ENCODE results near the gene SS18L1.
"Not testable (repeated sequence)": the region's sequence is repeated elsewhere in the genome, so short reads cannot be mapped to it uniquely, and the experiment has no call there.

SS18L1 gene

DNA sequence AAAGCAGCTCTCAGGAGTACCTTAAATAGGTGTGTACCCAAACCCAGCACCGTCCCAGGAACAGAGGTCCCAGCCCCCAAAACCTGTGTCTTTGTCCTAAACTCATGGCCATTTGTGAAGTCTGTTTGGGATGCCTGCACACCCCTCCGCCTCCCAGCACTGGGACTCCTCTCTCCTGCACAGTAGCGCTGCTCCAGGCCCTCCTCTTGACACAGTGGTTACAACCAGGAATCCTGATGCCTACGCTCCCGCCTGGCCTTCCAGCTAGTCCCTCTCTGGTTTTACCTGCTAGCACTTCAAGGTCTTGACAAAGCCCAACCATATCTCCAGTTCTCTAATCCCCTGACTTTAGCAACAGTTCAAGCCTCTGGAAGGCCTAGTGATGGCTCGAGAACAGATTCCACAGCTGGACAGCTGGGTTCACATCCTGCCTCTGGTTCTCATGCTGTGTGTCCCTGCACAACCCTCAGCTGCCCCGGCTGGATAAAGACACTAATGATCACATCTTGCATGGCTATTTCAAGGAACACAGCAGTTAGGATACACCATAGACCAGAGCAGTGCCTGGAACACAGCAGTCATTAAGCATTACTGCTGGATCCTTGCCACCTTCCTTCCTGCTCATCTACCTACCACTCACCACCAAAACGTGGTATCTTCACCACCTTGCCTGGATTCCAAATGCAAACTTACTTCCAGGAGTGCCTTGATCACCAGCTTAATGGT lies 5.9 kb upstream of the SS18L1 start:
- no peak for TF ChIP-seq ZNF274 (IDR thresholded peaks at IDR 0.05; ENCODE audit: low read depth, low read length)
- H3K4me3 ChIP-seq (ENCODE audit: low read length) = no peak overlapping the region

DNA sequence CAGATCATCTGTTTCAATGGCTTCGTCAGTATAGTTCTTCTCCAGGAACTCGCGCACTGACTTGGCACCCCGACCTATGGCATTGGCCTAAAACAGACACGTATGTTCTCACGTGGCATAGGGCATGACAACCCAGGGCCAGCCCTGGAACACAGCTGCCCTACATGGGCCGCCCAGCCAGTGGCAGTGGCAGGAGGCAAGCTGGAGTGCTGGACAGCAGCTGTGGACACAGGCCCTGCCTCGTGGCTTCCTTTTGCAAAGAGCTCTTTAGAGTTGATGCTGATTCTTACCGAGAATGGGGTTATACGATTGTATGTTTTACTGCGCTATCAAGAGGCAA lies 5.4 kb upstream of the SS18L1 start:
- H3K4me3 ChIP-seq (ENCODE audit: low read length) = no peak overlapping the region
- TF ChIP-seq ZNF274 (IDR thresholded peaks at IDR 0.05; ENCODE audit: low read depth, low read length) = no peak

DNA sequence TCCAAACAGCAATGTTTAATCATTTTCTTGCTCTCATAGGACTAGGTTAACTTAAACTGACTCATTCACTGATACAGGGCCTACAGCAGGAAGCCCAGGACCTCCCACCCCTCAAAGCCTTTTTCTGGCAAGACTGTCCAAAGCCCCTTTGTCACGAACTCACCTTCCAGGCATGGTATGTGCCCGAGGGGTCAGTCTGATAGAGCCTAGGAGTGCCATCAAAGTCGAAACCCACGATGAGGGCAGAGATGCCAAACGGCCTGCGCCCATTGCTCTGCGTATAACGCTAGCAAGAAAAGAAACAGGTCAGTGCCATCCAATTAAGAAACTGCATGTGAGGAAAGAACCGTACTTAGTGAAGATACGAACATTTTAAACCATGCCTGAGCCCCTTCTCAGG lies 4.7 kb upstream of the SS18L1 start:
- no peak for TF ChIP-seq ZNF274 (IDR thresholded peaks at IDR 0.05; ENCODE audit: low read depth, low read length)
- H3K4me3 ChIP-seq (ENCODE audit: low read length) = no peak overlapping the region

DNA sequence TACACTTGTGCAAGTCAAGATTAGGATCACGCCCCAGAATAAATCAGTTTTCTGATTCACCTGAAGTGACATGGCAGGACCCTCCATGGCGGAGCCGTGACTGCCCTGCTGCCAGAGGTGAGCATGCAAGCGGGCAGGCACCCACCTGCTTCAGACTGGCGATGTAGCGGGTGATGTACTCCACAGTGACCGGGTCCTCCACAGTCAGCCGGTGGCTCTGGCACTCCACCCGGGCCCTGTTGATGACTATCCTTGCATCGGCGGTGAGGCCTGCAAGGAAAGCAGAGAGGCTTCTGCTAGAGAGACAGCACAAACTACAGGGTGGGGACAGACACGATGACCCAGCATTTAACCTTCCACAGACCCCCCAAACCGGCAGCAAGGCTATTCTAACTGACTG lies 3.9 kb upstream of the SS18L1 start:
- TF ChIP-seq ZNF274 (IDR thresholded peaks at IDR 0.05; ENCODE audit: low read depth, low read length) = no peak
- H3K4me3 ChIP-seq (ENCODE audit: low read length) = no peak overlapping the region

DNA sequence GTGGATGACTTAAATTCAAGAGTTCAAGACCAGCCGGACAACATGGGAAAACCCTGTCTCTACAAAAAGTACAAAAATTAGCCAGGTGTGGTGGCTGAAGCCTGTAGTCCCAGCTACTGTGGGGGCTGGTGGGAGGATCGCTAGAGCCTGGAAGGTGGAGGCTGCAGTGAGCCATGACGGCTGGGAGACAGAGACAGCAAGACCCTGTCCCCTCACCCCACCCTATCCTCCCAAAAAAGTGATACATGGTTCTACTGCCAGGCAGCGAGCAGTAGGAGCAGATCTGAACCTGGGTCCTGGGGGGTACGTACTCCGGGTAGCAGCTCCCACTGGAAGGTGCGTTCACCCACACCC lies 2.5 kb upstream of the SS18L1 start:
- peak overlapping the region; percentile 77; the same call in 1 of the 2 replicates for H3K4me3 ChIP-seq (ENCODE audit: low read length)
- no peak for TF ChIP-seq ZNF274 (IDR thresholded peaks at IDR 0.05; ENCODE audit: low read depth, low read length)

DNA sequence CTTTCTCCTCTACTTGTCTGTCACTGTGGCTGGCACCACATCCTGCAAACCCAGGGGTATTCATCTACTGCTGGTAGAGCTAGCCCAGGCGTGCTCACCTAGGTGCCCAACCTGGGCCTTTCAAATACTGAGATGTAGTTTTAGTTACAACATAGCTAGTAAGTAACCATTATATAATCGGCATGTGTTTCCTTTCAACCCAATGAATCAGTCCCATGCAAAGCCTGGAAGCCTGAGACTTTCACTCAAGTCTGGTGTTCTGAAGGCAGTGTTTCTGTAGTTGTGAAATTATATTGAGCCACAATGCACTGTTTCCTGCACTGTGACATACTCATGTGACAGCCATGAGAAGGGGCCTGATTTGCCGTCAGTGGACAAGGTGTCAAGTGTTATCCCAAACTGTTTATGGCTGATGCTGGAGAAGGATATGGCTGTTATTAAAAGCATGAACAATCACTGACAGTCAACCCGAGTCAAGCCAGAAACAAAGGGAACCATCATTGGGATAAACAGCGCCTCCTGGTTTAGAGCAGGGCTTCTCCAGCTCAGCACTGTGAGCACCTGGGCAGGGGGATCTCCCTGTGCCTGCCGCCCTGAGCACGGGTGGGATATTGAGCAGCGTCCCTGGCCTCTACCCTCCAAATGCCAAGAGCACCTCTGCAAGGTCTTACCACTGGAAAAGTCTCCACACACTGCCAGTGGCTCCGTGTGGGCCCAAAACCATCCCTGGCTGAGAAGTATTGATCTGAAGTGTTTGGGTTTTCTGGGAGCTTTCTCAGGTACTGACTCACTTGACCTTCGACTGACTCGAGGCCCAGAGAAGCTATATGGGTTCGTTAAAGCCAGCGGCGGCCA lies 1.9 kb upstream of the SS18L1 start:
- peak overlapping the region; percentile 77 for H3K4me3 ChIP-seq (ENCODE audit: low read length)
- TF ChIP-seq ZNF274 (IDR thresholded peaks at IDR 0.05; ENCODE audit: low read depth, low read length) = no peak

DNA sequence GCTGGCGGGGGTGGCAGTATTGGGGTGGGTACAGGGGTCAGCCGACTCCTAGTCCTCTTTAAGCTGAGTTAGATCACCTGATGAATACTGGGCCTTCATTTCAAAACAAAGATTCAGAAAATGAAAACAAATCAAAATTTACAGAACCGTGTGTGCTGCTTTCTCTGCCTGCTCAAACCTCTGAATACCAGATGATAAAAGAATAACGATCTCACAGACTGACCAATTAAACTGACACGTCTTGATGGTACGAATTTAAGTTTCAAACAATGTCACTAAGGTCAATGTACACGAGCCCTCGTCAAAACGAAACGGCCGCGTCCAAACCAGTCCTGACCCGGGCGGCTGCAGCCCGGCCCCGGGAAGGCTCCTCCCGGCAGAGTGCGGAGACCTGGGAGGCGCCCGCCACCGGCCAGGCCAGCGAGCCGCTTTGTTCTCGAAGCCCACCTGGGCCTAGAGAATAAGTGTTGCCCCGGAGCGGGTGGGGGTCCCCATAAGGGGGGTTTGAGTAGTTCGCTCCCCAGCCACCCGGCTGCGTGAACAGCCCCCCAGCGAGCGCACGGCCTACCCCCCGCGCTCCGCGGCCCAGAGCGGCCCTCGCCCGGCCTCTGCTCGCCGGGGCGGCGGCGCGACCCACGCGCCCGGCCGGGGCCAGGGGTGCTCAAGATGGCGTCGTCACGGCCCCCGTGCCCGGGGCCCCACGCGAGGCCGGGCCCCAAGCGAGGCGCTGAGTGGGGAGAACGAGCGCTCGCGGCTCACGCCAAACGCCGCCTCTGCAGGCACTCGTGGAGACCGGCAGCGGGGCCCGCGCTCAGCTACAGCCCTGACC lies 1.1 kb upstream of the SS18L1 start:
- TF ChIP-seq ZNF274 (IDR thresholded peaks at IDR 0.05; ENCODE audit: low read depth, low read length) = no peak
- H3K4me3 ChIP-seq (ENCODE audit: low read length) = peak overlapping the region; percentile 77

DNA sequence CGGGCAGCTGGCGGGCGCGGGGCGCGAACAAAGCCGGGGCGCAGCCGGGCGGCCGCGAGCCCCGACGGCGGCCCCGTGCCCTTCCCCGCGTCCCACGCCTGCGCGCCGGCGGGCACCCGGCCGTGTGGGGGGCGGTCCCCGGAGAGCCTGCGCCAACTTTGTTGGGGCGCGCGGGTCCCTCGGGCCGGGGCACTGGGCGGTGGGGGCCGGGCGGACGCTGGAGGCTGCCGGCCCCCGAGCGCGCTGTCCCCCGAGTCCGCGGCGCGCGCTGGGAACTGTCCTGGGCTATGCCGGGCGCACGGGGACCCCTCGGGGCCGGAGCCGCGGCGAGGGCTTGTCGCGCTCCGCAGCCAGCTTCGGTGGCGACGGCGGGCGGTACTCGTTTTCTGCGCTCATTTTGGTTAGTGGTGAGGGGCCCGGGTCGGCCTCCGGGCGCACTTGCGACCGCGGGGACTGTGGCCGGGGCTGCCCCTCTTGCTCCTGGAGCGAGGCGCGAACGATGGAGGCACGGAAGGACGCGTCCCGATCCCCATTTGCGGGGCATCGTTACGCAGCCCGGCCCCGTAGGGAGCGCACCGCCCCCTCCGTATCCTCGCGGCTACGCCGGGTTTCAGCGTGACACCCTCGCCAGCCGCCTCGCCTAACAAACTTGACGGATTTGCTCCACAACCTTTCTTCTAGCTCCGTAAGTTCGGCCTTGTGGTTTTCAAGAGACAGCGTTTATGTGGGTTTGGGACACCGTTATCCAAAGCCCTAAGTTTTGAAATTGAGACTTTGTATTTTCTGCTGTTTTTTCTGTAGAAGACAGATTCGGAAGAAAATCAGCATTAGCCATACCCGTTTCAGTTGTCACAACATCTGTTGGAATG lies 622 bp downstream of the SS18L1 start:
- TF ChIP-seq ZNF274 (IDR thresholded peaks at IDR 0.05; ENCODE audit: low read depth, low read length) = no peak
- peak overlapping the region; percentile 77 for H3K4me3 ChIP-seq (ENCODE audit: low read length)

DNA sequence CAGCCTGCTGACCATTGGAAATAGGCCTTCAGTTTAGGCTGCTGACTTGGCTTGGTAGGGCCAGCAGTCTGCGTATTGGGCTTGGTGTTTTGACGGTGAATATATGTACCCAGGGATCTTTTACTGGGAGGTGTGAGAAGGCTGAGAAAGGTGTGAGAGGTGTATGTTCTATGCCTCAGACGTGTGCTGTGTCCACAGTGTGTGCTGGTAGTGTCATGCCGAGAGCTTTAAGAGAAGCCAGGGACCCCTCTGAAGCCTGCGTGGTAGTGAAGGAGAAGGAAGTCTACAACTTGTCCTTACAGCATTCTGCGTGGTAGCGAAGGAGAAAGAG lies 2.1 kb downstream of the SS18L1 start:
- TF ChIP-seq ZNF274 (IDR thresholded peaks at IDR 0.05; ENCODE audit: low read depth, low read length) = no peak
- H3K4me3 ChIP-seq (ENCODE audit: low read length) = no peak overlapping the region

DNA sequence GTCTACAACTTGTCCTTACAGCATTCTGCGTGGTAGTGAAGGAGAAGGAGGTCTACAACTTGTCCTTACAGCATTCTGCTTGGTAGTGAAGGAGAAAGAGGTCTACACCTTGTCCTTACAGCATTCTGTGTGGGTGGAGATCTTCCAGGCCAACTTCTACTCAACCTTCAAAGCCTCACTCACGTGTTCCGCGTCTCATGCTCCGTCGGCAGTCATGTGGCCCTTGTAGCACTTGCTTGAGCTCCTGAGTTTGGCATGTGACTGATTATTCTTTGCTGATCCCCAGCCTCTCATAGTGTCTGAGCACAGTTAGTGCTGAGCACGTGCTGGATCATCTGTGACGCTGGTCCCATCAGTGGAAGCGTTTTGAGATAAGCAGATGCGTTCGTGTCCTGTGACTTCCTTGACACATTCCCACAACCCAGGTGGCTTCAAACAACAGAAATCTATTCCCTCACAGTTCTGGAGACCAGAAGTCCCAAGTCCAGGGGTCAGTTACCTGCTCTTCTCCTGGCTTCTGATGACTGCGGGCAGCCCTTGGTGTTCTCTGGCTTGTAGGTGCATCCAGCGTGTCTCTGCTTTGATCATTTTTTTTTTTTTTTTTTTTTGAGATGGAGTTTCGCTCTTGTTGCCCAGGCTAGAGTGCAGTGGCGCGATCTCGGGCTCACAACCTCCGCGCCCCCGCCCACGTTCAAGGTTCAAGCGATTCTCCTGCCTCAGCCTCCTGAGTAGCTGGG lies 2.6 kb downstream of the SS18L1 start:
- TF ChIP-seq ZNF274 (IDR thresholded peaks at IDR 0.05; ENCODE audit: low read depth, low read length) = no peak
- no peak overlapping the region for H3K4me3 ChIP-seq (ENCODE audit: low read length)

DNA sequence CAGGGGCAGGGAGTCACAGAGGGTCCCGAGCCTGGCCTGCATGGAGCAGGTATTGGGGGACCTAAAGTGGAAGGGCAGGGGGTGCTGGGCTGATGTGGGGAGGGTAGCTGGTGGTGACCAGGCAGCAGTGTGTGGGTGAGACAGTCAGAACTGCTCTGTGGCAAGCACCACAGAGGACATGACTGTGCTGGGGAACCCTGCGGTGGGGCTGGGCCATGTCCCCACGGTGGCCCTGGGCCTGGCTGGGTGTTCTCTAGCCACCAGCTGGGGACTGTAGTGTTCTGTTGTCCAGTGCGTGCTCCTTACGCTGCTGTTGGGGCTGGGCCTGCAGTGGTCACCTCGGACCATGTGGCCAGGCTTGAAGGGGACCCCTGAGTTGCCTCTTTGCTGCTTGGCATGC lies 3.6 kb downstream of the SS18L1 start:
- H3K4me3 ChIP-seq (ENCODE audit: low read length) = no peak overlapping the region
- TF ChIP-seq ZNF274 (IDR thresholded peaks at IDR 0.05; ENCODE audit: low read depth, low read length) = no peak

DNA sequence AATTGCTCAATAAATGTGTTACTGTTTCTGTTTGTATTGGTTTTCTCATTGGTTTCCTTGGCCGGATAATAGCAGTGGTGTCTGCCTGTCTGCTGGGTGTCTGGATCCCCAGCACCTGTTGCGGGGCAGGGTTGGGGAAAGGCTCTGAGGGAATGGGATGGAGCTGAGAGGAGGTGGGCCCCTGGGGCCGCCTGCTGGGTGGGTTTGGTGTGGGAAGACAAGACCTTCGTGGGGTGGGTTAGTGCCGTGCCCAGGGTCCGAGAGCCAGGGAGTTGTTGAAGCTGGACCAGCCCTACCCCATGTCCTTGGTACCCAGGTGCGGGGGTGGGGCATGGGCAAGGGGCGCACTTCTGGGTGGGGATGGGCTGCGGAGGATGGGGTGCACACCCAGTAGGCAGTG lies 4.0 kb downstream of the SS18L1 start:
- no peak for TF ChIP-seq ZNF274 (IDR thresholded peaks at IDR 0.05; ENCODE audit: low read depth, low read length)
- no peak overlapping the region for H3K4me3 ChIP-seq (ENCODE audit: low read length)

DNA sequence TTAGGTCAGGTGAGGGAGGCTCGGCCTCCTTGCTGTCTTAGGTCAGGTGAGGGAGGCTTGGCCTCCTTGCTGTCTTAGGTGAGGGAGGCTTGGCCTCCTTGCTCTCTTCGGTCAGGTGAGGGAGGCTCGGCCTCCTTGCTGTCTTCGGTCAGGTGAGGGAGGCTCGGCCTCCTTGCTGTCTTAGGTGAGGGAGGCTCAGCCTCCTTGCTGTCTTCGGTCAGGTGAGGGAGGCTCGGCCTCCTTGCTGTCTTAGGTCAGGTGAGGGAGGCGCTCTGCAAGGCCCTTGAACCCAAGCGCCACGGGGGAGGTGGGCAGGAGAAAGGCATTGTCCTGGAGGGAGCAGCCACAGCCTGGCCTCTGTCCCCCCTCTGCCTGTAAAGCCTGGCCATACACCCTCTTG lies 4.8 kb downstream of the SS18L1 start:
- H3K4me3 ChIP-seq (ENCODE audit: low read length) = not testable (repeated sequence)

Data from GM08714 (cell line).